Activated CD4-positive, alpha-beta T cell treated with anti-CD3 and anti-CD28 coated beads for 24 hours (primary cell): ENCODE data around the gene DTX2.
"Not testable (repeated sequence)": the region's sequence is repeated elsewhere in the genome, so short reads cannot be mapped to it uniquely, and the experiment has no call there.

Source experiments
- DNase-seq, 2 donors: peaks; one replicate each; pipeline ENCODE4 v3.0.0-alpha.2; 2020; ENCODE audit warnings: low read depth in 2 of 2

The DTX2 gene

GRCh38 chr7:76487969-76488368 lies 26.5 kb downstream of the DTX2 start:
- DNase-seq, result not testable (repeated sequence)

GRCh38 chr7:76492139-76492538 lies 30.6 kb downstream of the DTX2 start:
- not testable (repeated sequence) for DNase-seq

- not testable (repeated sequence) for DNase-seq
Measured at GRCh38 chr7:76495717-76496116, 34.2 kb downstream of the DTX2 start.

- DNase-seq, result not testable (repeated sequence)
Measured at GRCh38 chr7:76497918-76498582, 36.5 kb downstream of the DTX2 start.

GRCh38 chr7:76498583-76499200 lies 37.2 kb downstream of the DTX2 start:
- DNase-seq, result not testable (repeated sequence)

GRCh38 chr7:76499201-76499923 lies 37.9 kb downstream of the DTX2 start:
- not testable (repeated sequence) for DNase-seq

GRCh38 chr7:76499924-76500241 lies 38.4 kb downstream of the DTX2 start:
- not testable (repeated sequence) for DNase-seq

GRCh38 chr7:76502224-76502623 lies 40.7 kb downstream of the DTX2 start:
- DNase-seq, result not testable (repeated sequence)

- not testable (repeated sequence) for DNase-seq
Measured at GRCh38 chr7:76502836-76503235, 41.3 kb downstream of the DTX2 start.

- not testable (repeated sequence) for DNase-seq
Measured at GRCh38 chr7:76503244-76503643, 41.7 kb downstream of the DTX2 start.

GRCh38 chr7:76504351-76505167 lies 43.0 kb downstream of the DTX2 start:
- DNase-seq, result not testable (repeated sequence)

GRCh38 chr7:76505168-76506080 lies 43.9 kb downstream of the DTX2 start:
- DNase-seq, result no peak

GRCh38 chr7:76506081-76506440 lies 44.6 kb downstream of the DTX2 start:
- DNase-seq, result no peak

- not testable (repeated sequence) for DNase-seq
Measured at GRCh38 chr7:76506643-76507042, 45.1 kb downstream of the DTX2 start.

GRCh38 chr7:76507723-76508406 lies 46.4 kb downstream of the DTX2 start:
- no peak for DNase-seq

GRCh38 chr7:76509931-76510877 lies 48.7 kb downstream of the DTX2 start, which contains the start of gene UPK3B:
TSS of gene UPK3B (plus strand) at chr7:76510552. CDS start at chr7:76510653, 101 bp downstream.
- DNase-seq, result no peak

- not testable (repeated sequence) for DNase-seq
Measured at GRCh38 chr7:76511200-76511910, 49.8 kb downstream of the DTX2 start.
